Measurements from ENCODE around the gene MICAL2. TPM values are rescaled to one million over a fixed set of nuclear protein-coding genes. Genes with fewer than 3 reads are reported as not detected.

The MICAL2 gene
- total RNA-seq, 1 experiment from 2014 or later: 62.9 TPM

- Histone ChIP-seq H2AFZ (ENCODE audit: low read length) (no peak overlapping the region), H3K36me3 (ENCODE audit: low read depth, low read length) (peaks cover 25% of the 10 kb centered on the region), H3K9ac (ENCODE audit: low read length) (no peak overlapping the region), H3F3A (ENCODE audit: low read length, unreplicated experiment) (no peaks in the 10 kb centered on the region), H3K4me3 (ENCODE audit: low read length) (no peak overlapping the region), H3K9me2 (replicated peaks; ENCODE audit: low read length) (no peaks in the 10 kb centered on the region), H3K79me2 (ENCODE audit: low read length) (peaks cover 97% of the 10 kb centered on the region), H4K20me1 (ENCODE audit: low read length) (peaks cover 14% of the 10 kb centered on the region; the same call in 1 of the 2 replicates), H3K9me3 (ENCODE audit: low read length) (no peaks in the 10 kb centered on the region), H3K27me3 (ENCODE audit: low read length) (no peaks in the 10 kb centered on the region), H3K4me2 (ENCODE audit: low read length) (no peak overlapping the region), H3K4me1 (ENCODE audit: insufficient read depth, low read length) (peaks cover 34% of the 10 kb centered on the region), H3K27ac (ENCODE audit: low read length) (no peak overlapping the region)
- peak; percentile 34; the same call in 1 of the 2 replicates for ATAC-seq
- intact Hi-C loops (cut with micrococcal nuclease): no loop called here
- TF ChIP-seq EZH2 (IDR thresholded peaks at IDR 0.05; ENCODE audit: low read length, unreplicated experiment) (no peak), CTCF (conservative IDR thresholded peaks at IDR 0.05; ENCODE audit: low read depth, low read length) (no peak), EZH2phosphoT487 (IDR thresholded peaks at IDR 0.05; ENCODE audit: borderline replicate concordance, low read length) (no peak)
- peak; percentile 20 for DNase-seq
- POLR2A ChIA-PET (ENCODE audit: unreplicated experiment): no interaction called here
- CTCF ChIA-PET: no interaction called here
- no TSS peak for BruUV-seq (replicated peaks)
Measured at GRCh38 chr11:12119502-12119901, 9.1 kb downstream of the MICAL2 start.

GRCh38 chr11:12120031-12121008, 9.9 kb downstream of the MICAL2 start:
- Histone ChIP-seq H2AFZ (ENCODE audit: low read length) (no peak overlapping the region), H3K4me1 (ENCODE audit: insufficient read depth, low read length) (peaks cover 43% of the 10 kb centered on the region), H3K27me3 (ENCODE audit: low read length) (no peaks in the 10 kb centered on the region), H3K4me2 (ENCODE audit: low read length) (no peak overlapping the region), H3K4me3 (ENCODE audit: low read length) (no peak overlapping the region), H3F3A (ENCODE audit: low read length, unreplicated experiment) (no peaks in the 10 kb centered on the region), H3K79me2 (ENCODE audit: low read length) (peaks cover 96% of the 10 kb centered on the region), H3K9ac (ENCODE audit: low read length) (no peak overlapping the region), H3K9me3 (ENCODE audit: low read length) (no peaks in the 10 kb centered on the region), H3K27ac (ENCODE audit: low read length) (no peak overlapping the region), H3K36me3 (ENCODE audit: low read depth, low read length) (peaks cover 23% of the 10 kb centered on the region), H3K9me2 (replicated peaks; ENCODE audit: low read length) (no peaks in the 10 kb centered on the region), H4K20me1 (ENCODE audit: low read length) (0 out of 2 replicates have a peak, but pooled peaks cover 5% of the 10 kb centered on the region)
- intact Hi-C loops (cut with micrococcal nuclease): no loop called here
- POLR2A ChIA-PET (ENCODE audit: unreplicated experiment): interaction anchor here (0.5 kb wide), 1 partner anchor 128 kb away, joined by 4 read pairs; no protein-coding TSS in a partner anchor
- DNase-seq: no peak
- BruUV-seq (replicated peaks): no TSS peak
- CTCF ChIA-PET: no interaction called here
- ATAC-seq: peak; percentile 18; the same call in 1 of the 2 replicates
- TF ChIP-seq EZH2phosphoT487 (IDR thresholded peaks at IDR 0.05; ENCODE audit: borderline replicate concordance, low read length) (no peak), EZH2 (IDR thresholded peaks at IDR 0.05; ENCODE audit: low read length, unreplicated experiment) (no peak), CTCF (conservative IDR thresholded peaks at IDR 0.05; ENCODE audit: low read depth, low read length) (no peak)

DNA sequence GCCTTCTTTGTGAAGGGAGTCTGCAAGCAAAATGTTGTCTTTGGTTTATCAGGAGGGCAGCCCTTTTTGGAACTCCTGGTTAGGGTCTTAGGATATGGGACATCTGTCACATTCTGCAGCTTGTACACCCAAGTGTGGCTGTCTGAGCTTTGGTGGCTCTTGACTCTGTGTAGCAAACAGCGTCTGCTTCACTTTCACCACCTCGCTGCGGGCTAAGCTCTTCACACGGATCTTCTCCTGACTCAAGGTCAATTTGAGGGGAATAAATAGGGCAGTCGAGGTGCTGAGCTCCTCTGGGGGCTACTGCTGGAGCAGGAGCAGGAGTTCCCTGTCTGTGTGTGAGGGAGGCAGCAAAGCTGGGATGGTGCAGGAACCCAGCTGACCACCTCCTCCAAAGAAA, 10.6 kb downstream of the MICAL2 start:
- H4K20me1 ChIP-seq (ENCODE audit: low read length): 0 out of 2 replicates have a peak, but pooled peaks cover 4% of the 10 kb centered on the region
- H3K79me2 ChIP-seq (ENCODE audit: low read length): peaks cover 93% of the 10 kb centered on the region
- H3K27me3 ChIP-seq (ENCODE audit: low read length): no peaks in the 10 kb centered on the region
- H3K9me3 ChIP-seq (ENCODE audit: low read length): no peaks in the 10 kb centered on the region
- H3K36me3 ChIP-seq (ENCODE audit: low read depth, low read length): peaks cover 23% of the 10 kb centered on the region
- no peak overlapping the region for H2AFZ ChIP-seq (ENCODE audit: low read length)
- no TSS peak for BruUV-seq (replicated peaks)
- peaks cover 49% of the 10 kb centered on the region for H3K4me1 ChIP-seq (ENCODE audit: insufficient read depth, low read length)
- ChIA-PET CTCF (no interaction called here), POLR2A (ENCODE audit: unreplicated experiment) (no interaction called here)
- H3K4me2 ChIP-seq (ENCODE audit: low read length): no peak overlapping the region
- no peak for DNase-seq
- no peak overlapping the region for H3K4me3 ChIP-seq (ENCODE audit: low read length)
- TF ChIP-seq CTCF (conservative IDR thresholded peaks at IDR 0.05; ENCODE audit: low read depth, low read length): no peak
- no peak for TF ChIP-seq EZH2phosphoT487 (IDR thresholded peaks at IDR 0.05; ENCODE audit: borderline replicate concordance, low read length)
- no peak for TF ChIP-seq EZH2 (IDR thresholded peaks at IDR 0.05; ENCODE audit: low read length, unreplicated experiment)
- no peak overlapping the region for H3K27ac ChIP-seq (ENCODE audit: low read length)
- no peak overlapping the region for H3K9ac ChIP-seq (ENCODE audit: low read length)
- intact Hi-C loops (cut with micrococcal nuclease): no loop called here
- no peak for ATAC-seq
- H3K9me2 ChIP-seq (replicated peaks; ENCODE audit: low read length): no peaks in the 10 kb centered on the region
- peaks cover 1% of the 10 kb centered on the region for H3F3A ChIP-seq (ENCODE audit: low read length, unreplicated experiment)

Measured in PC-3 (cell line).